GM21619 (cell line): ENCODE measurements around the gene COQ10A.
A peak's percentile ranks its signal among the peaks of the same experiment; 100 is the strongest.
"Not testable (repeated sequence)": the region's sequence is repeated elsewhere in the genome, so short reads cannot be mapped to it uniquely, and the experiment has no call there.

Experiments
- ATAC-seq: cut with Tn5 transposase; IDR thresholded peaks from one replicate; pipeline ENCODE4 v1.9.1; 2021; ENCODE audit not compliant: unreplicated experiment

COQ10A gene

GRCh38 chr12:56272468-56272867 is 5.7 kb downstream of the COQ10A start:
- ATAC-seq: not testable (repeated sequence)

- no peak for ATAC-seq
Measured at GRCh38 chr12:56274299-56274698, 7.6 kb downstream of the COQ10A start.

GRCh38 chr12:56278905-56279304 is 12.2 kb downstream of the COQ10A start:
- ATAC-seq: no peak

GRCh38 chr12:56280849-56281248 is 14.1 kb downstream of the COQ10A start:
- no peak for ATAC-seq

GRCh38 chr12:56282030-56282429 is 15.3 kb downstream of the COQ10A start:
- no peak for ATAC-seq

- no peak for ATAC-seq
Measured at GRCh38 chr12:56282579-56282978, 15.8 kb downstream of the COQ10A start.

- not testable (repeated sequence) for ATAC-seq
Measured at GRCh38 chr12:56284263-56284662, 17.5 kb downstream of the COQ10A start.

- ATAC-seq: no peak
Measured at GRCh38 chr12:56286044-56286830, 19.5 kb downstream of the COQ10A start.

GRCh38 chr12:56288705-56289387 is 22.1 kb downstream of the COQ10A start:
- ATAC-seq: no peak

- no peak for ATAC-seq
Measured at GRCh38 chr12:56293795-56294194, 27.1 kb downstream of the COQ10A start.

- no peak for ATAC-seq
Measured at GRCh38 chr12:56296295-56296694, 29.6 kb downstream of the COQ10A start.

GRCh38 chr12:56297400-56297799 is 30.7 kb downstream of the COQ10A start:
- ATAC-seq: no peak

GRCh38 chr12:56298828-56299227 is 32.1 kb downstream of the COQ10A start:
- no peak for ATAC-seq

GRCh38 chr12:56299308-56299852 is 32.6 kb downstream of the COQ10A start:
- ATAC-seq: no peak

- peak; percentile 94 for ATAC-seq
Measured at GRCh38 chr12:56299853-56300643, 33.3 kb downstream of the COQ10A start, which contains the start of gene CS. CS (minus strand) TSS chr12:56300330; CDS start chr12:56300201, 129 bp downstream.

GRCh38 chr12:56300644-56301464 is 34.1 kb downstream of the COQ10A start:
- ATAC-seq: no peak

- no peak for ATAC-seq
Measured at GRCh38 chr12:56304276-56304675, 37.5 kb downstream of the COQ10A start.

GRCh38 chr12:56304872-56305590 is 38.3 kb downstream of the COQ10A start:
- ATAC-seq: no peak

- ATAC-seq: no peak
Measured at GRCh38 chr12:56307221-56307965, 40.7 kb downstream of the COQ10A start.
